ENCODE data around the gene HES7. TPM values are rescaled to one million over a fixed set of nuclear protein-coding genes. Genes with fewer than 3 reads are reported as not detected.

The HES7 gene
- total and polyA plus RNA-seq, 9 of the 15 experiments (the other 6 are each of a cell fraction or from before 2014, with no cell fraction given): 0.03 to 1.7 (median 0.14) TPM; not detected in 1

GRCh38 chr17:8138672-8139371 is 14.9 kb upstream of the HES7 start (continued):
- no peak for TF ChIP-seq NFYB (IDR thresholded peaks at IDR 0.05; ENCODE audit: extremely low read depth, insufficient read length)
- TF ChIP-seq, protein P1, sequence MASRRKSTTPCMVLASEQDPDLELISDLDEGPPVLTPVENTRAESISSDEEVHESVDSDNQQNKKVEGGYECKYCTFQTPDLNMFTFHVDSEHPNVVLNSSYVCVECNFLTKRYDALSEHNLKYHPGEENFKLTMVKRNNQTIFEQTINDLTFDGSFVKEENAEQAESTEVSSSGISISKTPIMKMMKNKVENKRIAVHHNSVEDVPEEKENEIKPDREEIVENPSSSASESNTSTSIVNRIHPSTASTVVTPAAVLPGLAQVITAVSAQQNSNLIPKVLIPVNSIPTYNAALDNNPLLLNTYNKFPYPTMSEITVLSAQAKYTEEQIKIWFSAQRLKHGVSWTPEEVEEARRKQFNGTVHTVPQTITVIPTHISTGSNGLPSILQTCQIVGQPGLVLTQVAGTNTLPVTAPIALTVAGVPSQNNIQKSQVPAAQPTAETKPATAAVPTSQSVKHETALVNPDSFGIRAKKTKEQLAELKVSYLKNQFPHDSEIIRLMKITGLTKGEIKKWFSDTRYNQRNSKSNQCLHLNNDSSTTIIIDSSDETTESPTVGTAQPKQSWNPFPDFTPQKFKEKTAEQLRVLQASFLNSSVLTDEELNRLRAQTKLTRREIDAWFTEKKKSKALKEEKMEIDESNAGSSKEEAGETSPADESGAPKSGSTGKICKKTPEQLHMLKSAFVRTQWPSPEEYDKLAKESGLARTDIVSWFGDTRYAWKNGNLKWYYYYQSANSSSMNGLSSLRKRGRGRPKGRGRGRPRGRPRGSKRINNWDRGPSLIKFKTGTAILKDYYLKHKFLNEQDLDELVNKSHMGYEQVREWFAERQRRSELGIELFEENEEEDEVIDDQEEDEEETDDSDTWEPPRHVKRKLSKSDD (conservative IDR thresholded peaks at IDR 0.05; ENCODE audit: low read length): no peak
- TF ChIP-seq SRSF1 (IDR thresholded peaks at IDR 0.05; ENCODE audit: low read depth, low read length): no peak
- TF ChIP-seq NFXL1 (CRISPR knock-in tag; IDR thresholded peaks at IDR 0.05): no peak
- TF ChIP-seq CXXC5 (CRISPR knock-in tag; IDR thresholded peaks at IDR 0.05): peak; percentile 93
- TF ChIP-seq AFF4 (CRISPR knock-in tag; IDR thresholded peaks at IDR 0.05): peak; percentile 85
- TF ChIP-seq PHF8 (IDR thresholded peaks at IDR 0.05; ENCODE audit: borderline replicate concordance, low read length): peak; percentile 64; the same call in 1 of the 2 replicates
- no peak for TF ChIP-seq CEBPB (tag; IDR thresholded peaks at IDR 0.05)
- TF ChIP-seq KDM1A (IDR thresholded peaks at IDR 0.05): peak in 1 of 2 experiments; percentile 6; a peak in 1 of 4 replicates
- peak; percentile 89; the same call in 1 of the 2 replicates for TF ChIP-seq KAT7 (CRISPR knock-in tag; IDR thresholded peaks at IDR 0.05; ENCODE audit: borderline replicate concordance)
- 0 out of 2 replicates have a peak, but pooled peaks have one; percentile 25 for TF ChIP-seq ELF2 (CRISPR knock-in tag; IDR thresholded peaks at IDR 0.05)
- TF ChIP-seq CBX8 (IDR thresholded peaks at IDR 0.05; ENCODE audit: borderline replicate concordance, extremely low read depth, low read depth, low read length, poor library complexity, severe bottlenecking): no peak
- TF ChIP-seq NR4A1 (CRISPR knock-in tag; IDR thresholded peaks at IDR 0.05): no peak
- TF ChIP-seq NR4A1 (tag; IDR thresholded peaks at IDR 0.05): no peak
- TF ChIP-seq DNMT1 (IDR thresholded peaks at IDR 0.05): no peak
- no peak for TF ChIP-seq RUNX1 (IDR thresholded peaks at IDR 0.05; ENCODE audit: low read depth)
- peak; percentile 85 for TF ChIP-seq POLR2G (IDR thresholded peaks at IDR 0.05; ENCODE audit: low read depth, low read length)
- TF ChIP-seq PRPF4 (IDR thresholded peaks at IDR 0.05; ENCODE audit: insufficient read depth, low read depth, low read length, poor library complexity, severe bottlenecking): no peak
- TF ChIP-seq SP1 (CRISPR knock-in tag; IDR thresholded peaks at IDR 0.05): peak; percentile 88
- peak; percentile 44; the same call in 1 of the 2 replicates for TF ChIP-seq BCOR (IDR thresholded peaks at IDR 0.05)

All from K562 (cell line).